ENCODE measurements around the gene TTC21B.

TTC21B gene

DNA sequence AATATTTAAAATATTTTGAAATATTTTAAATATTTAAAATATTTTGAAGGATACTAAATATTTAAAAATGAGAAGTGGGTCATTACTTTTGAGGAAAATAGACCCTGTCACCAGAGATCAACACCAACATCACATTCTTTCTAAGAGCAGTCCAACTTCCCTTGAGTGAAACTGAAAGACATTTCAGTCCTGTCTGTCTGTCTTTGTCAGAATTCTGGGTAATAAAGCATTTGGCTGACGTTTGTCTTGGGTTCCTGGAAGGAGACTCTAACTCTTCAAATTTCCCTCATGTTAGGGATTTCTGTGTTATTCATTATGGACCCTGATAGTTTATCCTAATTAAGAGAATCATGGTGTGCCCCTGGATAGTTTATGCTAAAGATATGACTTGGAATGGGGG lies 32.8 kb downstream of the TTC21B start:
- no peak for DNase-seq

DNA sequence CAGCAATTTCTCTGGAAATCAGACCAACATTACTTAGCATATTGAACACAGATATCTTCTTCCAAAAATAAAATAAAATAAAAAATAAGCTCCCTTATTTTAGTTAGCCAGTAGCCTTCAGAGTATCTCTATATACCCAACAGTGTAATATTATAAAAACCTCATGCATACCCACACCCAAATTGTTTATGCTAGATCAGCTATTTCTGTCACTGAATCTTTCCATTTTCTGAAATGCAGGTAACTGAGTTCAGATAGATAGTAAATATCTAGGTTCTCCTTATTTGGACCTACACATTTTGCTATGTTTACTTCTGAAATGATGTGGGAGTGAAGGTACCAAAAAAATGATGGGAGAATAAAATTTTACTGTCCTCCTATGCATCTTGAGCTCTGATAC lies 39.9 kb downstream of the TTC21B start:
- DNase-seq: no peak

DNA sequence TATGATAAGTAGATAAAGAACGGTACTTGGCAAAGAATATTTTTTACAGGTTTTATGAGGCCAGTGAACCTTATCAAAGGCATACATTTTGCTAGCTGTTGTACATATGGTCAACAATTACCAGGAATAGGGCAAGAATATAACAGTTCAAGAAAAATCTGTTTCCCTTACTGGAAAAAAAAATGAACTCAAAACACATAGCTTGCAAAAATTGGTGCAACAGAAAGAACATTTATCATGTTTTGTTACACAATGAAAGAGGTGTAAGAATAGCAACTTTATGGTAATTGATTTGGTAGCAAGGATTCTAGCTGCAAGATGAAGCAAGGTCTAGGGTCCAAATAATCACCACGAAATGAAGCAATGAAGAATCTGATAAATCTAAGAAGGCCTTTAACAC lies 41.6 kb downstream of the TTC21B start:
- no peak for DNase-seq

DNA sequence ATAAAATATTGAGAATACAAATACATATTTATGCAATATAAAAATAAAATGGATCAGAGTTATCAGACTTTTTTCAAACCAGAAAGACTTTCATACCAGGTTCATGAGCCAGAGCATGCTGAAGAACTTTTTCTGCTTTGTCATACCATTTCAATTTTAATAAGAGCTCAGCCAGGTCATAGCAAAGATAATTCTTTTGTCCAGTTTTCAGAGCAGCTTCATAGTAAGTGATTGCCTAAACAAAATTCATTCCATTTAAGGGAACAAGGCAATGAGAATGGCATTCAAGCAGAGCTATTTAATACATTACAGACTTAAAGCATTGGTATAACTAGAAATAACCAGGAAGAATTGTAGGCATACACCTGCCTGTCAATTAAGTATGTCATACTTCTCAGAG lies 42.3 kb downstream of the TTC21B start:
- no peak for DNase-seq

DNA sequence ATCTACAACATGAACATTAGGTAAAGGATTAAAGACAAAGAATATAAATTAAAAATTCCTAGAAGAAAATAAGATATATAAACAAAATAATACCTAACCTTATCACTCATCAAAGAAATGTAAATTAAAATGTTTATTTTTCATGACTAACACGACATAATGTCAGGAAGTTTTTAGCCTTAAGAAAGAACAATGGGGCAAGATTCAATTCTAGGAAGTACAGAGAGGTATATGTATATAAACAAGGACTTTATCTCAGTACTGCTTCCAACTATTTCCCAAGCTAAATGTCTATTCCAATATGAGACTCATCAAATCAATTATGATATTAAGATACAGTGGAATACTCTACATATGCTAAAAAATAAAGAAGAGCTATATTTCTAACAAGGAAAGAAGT lies 44.1 kb downstream of the TTC21B start:
- DNase-seq: no peak

DNA sequence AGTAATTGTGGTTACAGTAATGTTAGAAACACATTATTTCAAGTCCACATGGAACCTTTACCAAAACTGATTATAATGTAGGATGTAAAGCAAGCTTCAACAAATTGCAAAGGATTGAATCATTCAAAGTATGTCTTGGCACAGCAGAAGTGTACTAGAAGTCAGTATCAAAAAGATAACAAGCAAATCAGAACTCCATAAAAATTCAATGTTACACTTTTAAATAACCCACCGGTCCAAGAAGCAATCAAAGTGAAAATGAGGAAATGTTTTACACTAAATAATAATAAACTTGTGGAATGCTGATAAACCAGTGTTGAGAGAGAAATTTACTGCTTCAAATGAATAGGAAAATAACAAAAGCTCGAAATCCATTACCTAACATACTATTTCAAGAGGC lies 47.7 kb downstream of the TTC21B start:
- no peak for DNase-seq

DNA sequence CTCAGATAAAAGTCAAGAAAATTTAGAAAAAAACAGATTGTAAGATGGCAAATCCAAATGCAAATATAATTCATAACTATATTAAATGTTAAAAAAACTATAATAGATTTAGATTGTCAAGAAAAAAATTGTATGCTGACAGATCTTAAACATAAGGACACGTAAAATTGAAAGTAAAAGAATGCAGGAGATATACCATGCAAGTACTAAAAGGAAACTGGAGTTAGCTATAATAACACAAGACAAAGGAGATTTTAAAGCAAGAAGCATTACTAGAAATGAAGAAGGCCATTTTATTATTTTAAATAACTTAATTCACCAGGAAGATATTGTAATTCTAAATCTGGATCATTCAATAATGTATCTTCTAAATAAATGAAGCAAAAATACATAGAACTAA lies 48.3 kb downstream of the TTC21B start:
- no peak for DNase-seq

DNA sequence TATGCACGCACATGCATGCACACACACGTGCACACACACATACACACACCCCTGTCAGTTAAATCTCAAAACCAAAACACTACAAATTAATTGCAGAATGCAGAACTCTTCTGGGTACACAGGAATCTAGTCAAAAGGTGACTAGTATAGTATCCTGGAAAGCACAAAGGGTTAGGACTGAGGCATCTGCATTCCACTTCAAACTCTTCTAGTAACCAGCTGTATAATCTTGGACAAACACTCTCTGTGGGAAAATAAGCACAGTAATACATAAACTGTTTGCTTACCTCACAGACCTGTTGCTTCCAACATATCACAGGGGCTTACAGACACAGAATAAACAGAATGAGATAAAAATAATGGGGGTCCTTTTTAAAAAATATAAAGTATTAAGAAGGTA lies 49.1 kb downstream of the TTC21B start:
- DNase-seq: no peak

DNA sequence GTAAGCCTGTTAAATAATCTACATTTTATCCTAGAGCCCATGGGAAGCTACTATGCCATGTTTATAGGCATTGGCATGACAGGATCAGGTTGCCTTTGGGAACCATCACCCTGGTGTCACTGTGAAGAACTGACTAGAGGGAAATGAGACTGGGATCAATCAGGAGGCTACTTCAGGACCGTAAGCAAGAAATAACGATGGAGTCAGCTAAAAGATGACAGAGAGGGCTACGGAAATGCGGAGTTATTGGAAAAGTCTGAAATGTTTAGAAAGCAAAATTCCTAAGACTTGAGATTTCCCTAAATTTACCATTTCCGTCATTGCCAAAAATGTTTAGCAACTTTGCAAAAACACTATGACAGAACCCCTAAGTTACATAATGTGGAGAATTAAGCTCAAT lies 50.2 kb downstream of the TTC21B start:
- no peak for DNase-seq

DNA sequence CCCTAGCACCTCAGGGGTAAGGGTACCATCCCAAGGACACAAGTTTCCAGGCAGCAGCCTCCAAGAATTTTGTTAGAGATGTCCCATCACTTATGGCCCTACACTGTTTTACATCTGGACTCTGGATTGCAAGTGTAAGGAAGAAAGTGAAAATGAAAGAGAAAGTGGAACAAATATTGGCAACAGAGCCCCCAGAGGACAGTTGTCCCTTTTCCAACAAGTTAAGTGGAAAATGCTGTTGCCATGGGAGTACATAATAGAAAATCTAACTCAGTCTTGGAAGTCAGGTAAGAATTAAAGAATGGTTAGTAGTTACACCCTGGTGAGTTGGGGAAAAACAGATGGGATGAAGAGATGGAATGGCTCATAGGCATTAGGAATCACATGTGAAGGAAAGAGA lies 50.6 kb downstream of the TTC21B start:
- no peak for DNase-seq

DNA sequence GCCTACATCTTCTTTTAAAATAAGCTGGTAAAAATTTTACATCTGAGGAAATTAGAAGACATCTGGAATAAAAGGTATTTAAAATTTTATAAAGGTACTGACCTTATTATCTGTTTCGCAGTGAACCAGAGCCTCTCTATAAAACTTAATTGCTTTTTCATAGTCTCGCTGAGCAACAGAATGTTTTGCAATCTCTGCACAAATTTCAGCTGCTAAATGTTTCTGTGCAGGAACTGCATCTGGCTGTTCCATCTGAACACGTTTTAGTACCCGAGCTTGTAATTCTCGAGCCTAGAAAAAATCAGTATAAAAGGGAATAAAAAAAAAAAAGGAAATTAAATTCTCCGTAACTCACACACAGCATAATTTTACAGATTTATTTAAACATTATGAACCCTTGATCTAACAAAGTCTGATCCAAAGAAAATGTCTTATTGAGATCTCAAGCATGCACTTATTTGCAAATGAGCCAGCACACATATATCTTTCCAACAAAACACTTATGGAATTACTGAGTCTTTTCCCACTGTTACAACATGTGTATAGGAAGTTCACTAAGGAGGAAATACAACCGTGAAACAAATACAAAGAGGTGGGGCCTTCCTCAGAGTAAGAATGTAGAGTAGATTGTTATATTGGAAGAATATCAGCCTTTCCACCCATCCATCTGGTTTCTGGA lies 51.8 kb downstream of the TTC21B start:
- DNase-seq: no peak

DNA sequence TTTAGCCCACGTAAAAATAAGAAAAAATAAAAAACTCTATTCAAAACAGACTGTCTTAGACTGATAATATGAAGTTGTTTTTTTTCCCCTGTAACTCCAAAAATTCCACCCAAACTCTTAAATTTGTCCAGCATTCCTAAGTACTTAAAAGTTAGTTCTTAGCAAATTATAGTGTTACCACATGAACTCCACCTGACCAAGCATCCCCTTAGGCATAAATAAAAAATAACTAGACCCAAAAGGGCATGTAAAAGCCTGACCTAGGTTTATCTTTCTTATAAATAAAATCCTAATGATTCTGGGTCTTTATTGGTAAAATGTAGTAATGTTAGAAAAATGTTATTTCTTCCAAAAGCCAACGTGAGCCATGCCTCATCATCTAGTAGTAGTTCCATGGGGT lies 54.3 kb downstream of the TTC21B start:
- DNase-seq: no peak

DNA sequence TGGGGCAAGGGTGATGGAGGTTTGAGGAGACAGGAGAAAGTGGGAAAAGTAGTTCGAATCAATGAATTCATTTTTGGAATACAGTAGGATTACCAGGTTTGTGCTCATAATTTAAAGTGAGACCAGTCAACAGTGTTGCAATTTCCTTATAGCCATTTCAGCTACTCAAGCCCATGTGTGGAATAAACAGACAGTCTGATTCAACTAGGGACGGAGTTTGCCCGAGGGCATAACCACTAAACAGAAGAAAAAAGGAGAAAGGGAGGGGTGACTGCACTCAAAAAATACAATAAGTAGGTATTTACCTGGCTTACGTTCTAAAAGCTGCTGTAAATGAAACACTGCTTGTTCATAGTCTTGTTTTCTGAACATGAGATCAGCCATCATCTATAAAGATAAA lies 55.2 kb downstream of the TTC21B start:
- no peak for DNase-seq

DNA sequence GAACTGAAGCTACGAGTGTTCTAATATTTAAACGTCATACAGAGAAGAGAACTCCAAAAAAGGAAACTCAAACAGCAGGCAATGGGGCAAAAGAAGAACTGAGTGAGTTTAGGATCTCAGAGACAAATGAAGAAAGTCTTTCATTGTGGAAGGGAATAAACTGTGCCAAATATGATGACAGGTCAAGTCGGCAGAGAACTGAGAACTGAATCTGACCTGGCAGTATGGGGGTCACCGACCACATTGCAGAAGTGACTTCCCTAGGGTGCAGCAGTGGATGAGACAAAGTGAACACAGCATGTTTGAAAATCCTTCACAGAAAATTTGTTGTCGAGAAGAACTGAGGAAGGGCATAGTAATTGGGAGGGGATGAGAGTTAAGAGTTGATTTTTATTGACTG lies 55.9 kb downstream of the TTC21B start:
- DNase-seq: no peak

DNA sequence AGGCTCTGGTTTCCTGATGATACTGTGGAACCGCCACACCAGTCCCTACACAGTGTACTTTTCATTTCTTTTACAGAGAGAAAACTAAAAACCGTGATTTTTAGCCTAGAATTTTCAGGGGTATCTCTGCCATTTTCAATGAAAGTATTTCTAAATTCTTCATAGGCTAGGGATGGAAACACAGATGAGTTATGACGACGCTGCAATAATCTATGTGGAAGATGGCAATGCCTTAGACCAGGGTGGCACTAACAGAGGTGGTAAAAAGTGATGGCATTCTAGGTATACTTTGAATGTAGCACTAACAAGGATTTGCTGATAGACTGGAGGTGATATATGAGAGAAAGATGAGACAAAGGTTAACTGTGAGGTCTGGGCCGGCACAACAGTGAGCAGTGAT lies 56.5 kb downstream of the TTC21B start:
- no peak for DNase-seq

DNA sequence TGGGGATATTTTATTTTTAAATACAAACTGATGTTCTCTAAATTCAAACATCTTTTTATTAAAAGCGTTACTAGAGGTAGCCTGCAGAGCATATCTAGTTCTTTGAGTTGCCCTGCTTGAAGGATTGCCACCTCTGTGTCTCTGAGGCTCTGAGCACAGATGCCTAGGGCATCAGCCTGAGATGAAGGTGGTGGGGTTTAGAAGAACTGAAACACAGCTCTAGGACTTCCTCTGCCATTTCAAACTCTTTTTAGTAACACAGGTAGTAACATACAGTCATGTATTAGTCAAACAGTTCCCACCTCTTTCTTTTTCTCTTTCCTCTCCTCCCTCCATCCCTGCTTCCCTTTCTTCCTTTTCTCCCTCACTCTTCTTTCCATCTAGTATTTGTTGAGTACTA lies 57.6 kb downstream of the TTC21B start:
- DNase-seq: no peak

DNA sequence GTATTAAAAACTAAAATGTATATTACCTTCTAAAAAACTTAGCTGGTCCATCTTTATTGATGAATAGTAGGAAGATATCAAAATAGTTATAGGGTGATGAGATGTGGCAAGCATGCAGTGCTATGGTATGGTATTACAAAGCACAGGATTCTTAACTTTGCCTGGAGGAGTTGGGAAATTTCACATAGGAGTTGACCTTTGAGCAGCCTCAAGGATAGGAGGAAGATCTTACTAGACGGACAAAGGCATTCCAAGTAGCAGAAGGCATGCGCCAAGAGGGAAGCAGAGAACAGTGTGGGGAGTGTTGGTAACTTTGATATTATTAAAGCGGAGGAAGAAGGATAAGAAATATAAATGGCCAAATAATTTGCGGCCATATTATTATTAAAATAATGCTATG lies 60.0 kb downstream of the TTC21B start:
- no peak for DNase-seq

DNA sequence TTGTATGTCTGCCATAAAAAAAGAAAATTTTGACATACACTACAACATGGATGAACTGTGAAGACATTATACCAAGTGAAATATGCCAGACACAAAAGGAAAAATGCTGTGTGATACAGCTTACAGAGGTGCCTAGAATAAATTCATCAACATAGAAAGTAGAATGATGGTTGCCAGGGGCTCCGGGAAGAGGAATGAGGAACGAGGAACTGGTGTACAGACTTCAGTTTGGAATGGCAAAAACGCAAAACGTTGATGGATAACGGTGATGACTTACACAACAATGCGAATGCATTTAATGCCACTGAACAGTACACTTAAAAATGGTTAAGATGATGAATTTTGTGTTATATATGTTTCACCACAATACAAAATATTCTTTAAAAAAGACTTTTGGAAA lies 61.0 kb downstream of the TTC21B start:
- no peak for DNase-seq

DNA sequence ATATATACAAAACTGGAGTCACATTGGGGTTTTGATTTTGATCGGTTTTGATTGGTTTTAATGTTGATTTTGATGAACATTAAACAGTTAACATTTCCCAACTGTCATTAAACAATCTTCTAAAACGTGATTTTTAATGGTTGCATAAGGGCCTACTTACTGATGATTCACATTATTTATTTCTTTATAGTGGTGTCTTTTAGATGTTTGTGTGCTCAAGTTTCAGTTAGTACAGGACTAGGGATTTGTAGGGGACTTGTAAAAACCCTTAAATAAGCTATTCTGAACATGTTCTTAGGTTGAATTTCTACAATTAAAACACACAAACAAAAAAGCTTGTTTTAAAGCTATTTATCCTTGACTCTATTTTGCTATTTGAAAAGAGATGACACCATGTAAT lies 61.6 kb downstream of the TTC21B start:
- no peak for DNase-seq

DNA sequence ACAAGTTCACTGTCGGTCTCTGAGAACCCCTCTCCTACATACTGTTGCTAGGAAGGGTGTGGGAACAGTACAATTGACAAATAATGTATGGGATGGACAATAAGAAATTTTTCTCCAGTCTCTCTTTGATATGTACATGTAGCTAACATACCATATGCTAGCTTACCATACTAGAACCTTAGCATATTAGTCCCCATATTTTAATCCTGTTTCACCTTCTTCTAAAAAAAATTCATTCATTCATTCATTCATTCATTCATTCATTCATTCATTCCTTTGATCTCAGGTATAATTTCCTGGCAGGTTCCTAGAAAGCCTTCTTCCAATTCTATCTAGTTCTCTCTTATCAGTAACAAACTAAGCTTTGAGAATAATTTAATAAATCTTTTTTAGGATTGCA lies 62.2 kb downstream of the TTC21B start:
- no peak for DNase-seq

DNA sequence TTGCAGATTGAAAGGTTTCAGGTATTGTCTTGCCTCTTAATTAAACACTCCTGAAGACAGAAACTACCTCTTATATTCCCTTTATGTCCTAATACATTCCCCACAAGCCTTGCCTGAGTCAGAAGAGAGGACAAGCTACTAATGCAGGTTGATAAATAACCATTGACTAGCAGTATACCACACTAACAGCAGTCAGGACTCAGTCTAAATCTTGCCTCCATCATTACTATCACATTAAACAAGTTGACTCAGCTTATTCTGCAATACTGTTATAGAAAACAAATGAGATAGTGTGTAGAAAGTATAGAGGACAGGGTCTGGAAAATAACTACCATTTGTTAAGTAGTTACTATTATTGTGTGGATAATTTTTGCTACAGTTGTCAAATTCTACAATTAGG lies 63.8 kb downstream of the TTC21B start:
- no peak for DNase-seq

DNA sequence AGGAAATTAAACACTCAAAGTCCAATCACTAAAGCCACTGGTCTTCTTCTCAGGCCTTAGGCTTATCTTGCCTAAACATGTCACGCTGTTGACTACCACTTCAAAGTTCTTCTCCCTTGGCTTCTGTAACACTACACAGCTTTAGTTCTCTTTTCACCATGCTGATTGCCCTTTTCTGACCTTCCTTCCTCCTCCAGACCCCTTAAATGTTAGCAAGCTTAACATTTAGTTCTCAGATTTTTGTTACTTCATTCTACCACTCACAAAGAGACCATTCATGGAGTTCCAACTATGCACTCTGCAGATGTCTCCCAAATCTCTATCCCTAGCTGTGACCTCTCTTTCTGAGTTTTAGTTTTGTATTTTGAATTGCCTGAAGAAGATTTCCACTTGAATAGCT lies 64.4 kb downstream of the TTC21B start:
- DNase-seq: no peak

DNA sequence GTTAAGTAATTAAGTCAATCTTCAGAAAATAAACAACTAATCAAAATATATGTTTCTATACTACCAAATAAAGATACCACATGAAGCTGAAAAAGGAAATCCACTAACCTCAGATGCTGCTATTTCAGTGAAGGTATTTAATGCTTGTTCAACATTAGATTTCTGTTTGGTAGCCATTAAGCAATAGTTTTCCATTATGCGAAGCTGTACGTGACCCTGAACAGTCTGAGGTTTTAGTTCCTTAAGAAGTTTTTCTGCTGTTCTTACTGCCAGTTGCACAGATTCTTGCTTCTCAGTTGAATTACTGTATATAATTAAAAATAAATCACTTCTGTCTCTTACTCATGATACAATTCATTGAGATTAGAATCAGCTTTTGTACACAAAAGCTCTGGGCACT lies 65.4 kb downstream of the TTC21B start:
- DNase-seq: no peak

DNA sequence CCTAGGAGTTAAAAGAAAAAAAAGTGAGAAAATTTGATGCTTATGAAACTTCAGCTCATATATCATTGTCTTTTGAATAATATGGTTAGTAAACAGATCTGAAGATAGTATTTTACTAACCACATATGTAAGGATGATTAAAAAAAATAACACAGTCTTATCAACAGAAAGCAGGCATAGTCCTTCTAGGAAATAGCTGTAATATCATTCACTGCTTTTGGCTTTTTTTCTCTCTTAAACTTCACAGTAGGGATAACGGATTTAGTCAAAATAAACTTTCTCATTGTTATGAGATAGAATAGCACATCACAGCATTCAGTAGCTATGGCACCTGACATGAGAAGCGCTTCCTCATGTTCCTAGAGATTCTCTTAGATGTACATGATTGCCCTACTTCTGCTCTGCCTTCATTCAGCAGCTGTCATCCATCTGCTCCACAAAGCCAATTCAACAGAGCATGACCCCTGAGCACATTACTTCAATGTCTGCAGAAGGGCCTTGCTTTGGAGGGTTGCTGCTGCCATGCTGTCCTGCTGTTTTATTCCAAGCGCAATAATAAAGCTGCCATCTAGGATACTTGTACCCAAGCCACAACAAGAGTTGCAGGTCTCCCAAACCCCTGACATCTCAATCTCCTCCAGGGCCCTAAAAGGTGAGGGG lies 67.0 kb downstream of the TTC21B start:
- DNase-seq: no peak

All from NCI-H1105 treated with DMSO at 0.1 percent for 48 hours (cell line).